Ascending aorta (tissue), 2 donors: ENCODE results near the gene RASGRF1. TPM values are rescaled to one million over a fixed set of nuclear protein-coding genes. Genes with fewer than 3 reads are reported as not detected.

Experiments used
- DNase-seq, 2 donors: peaks; one replicate each; pipeline ENCODE4 v3.0.0-alpha.2; 2019; ENCODE audit warnings: low spot score in 2 of 2
- H3K27ac ChIP-seq, 2 donors: fragments of 200-600 bp; sonication (generic); one replicate each; pipeline ENCODE4 v1.5.1; 2016 to 2017; ENCODE audit warnings: mild to moderate bottlenecking in 1 of 2
- H3K27me3 ChIP-seq: fragments of 200-600 bp; sonication (generic); one replicate; pipeline ENCODE4 v1.5.1; 2017
- H3K36me3 ChIP-seq, 2 donors: fragments of 200-600 bp; sonication (generic); one replicate each; pipeline ENCODE4 v1.5.1; 2016
- H3K4me1 ChIP-seq, 2 donors: fragments of 200-600 bp; sonication (generic); one replicate each; pipeline ENCODE4 v1.5.1; 2016 to 2017; ENCODE audit warnings: mild to moderate bottlenecking in 1 of 2
- H3K4me3 ChIP-seq, 2 donors: fragments of 200-600 bp; sonication (generic); one replicate each; pipeline ENCODE4 v1.5.1; 2016 to 2017; ENCODE audit warnings: mild to moderate bottlenecking in 1 of 2
- H3K9me3 ChIP-seq, 2 donors: fragments of 200-600 bp; sonication (generic); one replicate each; pipeline ENCODE4 v1.5.1; 2016
- CTCF ChIP-seq, 3 experiments: fragments of 200-600 bp in 2 of 3; fragments of 450-650 bp in 1 of 3; sonication (generic) in 2 of 3; IDR thresholded peaks; one replicate each; pipeline ENCODE4 v1.5.1; 2016 to 2019; ENCODE audit warnings: antibody characterized with exemption in 3 of 3, mild to moderate bottlenecking in 1 of 3, moderate library complexity in 1 of 3
- intact Hi-C: fragments of 100-400 bp; cut with DNase I; formaldehyde crosslinking; loops from one replicate; pipeline ENCODE4 v1.15.1; 2023
- total RNA-seq: library from RNA; depleted of rRNA; stranded (reverse); fragments of >200 nt; gene quantifications from one replicate; pipeline ENCODE4 v1.1.0, GENCODE V29; 2016

The RASGRF1 gene
- not detected for total RNA-seq

GRCh38 chr15:79090487-79091203 is at the start of gene RASGRF1:
RASGRF1 (minus strand) TSS chr15:79090780; CDS start chr15:79090498, 282 bp downstream.
- peaks cover 8 to 12% of the 10 kb centered on the region in 2 donors for H3K4me1 ChIP-seq
- peaks cover 14% of the 10 kb centered on the region for H3K27me3 ChIP-seq
- DNase-seq: peak in 1 of 2 donors; percentile 33
- no peak for TF ChIP-seq CTCF (IDR thresholded peaks at IDR 0.05)
- H3K36me3 ChIP-seq: no peaks in the 10 kb centered on the region
- peak within 1 kb of the TSS in 1 of 2 donors; percentile 34 for H3K4me3 ChIP-seq
- H3K9me3 ChIP-seq: no peaks in the 10 kb centered on the region
- H3K27ac ChIP-seq: no peak within 1 kb of the TSS
- intact Hi-C loops: no loop called here

- no peak overlapping the region for H3K4me3 ChIP-seq
- TF ChIP-seq CTCF (IDR thresholded peaks at IDR 0.05): no peak
- no peaks in the 10 kb centered on the region for H3K27me3 ChIP-seq
- no peaks in the 10 kb centered on the region for H3K4me1 ChIP-seq
- H3K27ac ChIP-seq: no peak overlapping the region
- no peaks in the 10 kb centered on the region for H3K36me3 ChIP-seq
- intact Hi-C loops: no loop called here
- DNase-seq: no peak
- peaks cover 0 to under 1% of the 10 kb centered on the region in 2 donors for H3K9me3 ChIP-seq
Measured at GRCh38 chr15:79136434-79137046, 46.0 kb upstream of the RASGRF1 start.

- Histone ChIP-seq H3K4me3 (no peak overlapping the region), H3K9me3 (peaks cover 0 to 8% of the 10 kb centered on the region in 2 donors), H3K27ac (no peak overlapping the region), H3K36me3 (no peaks in the 10 kb centered on the region), H3K27me3 (no peaks in the 10 kb centered on the region), H3K4me1 (no peaks in the 10 kb centered on the region)
- DNase-seq: no peak
- no peak for TF ChIP-seq CTCF (IDR thresholded peaks at IDR 0.05)
- intact Hi-C loops: no loop called here
Measured at GRCh38 chr15:79133309-79133708, 42.7 kb upstream of the RASGRF1 start.

GRCh38 chr15:79132770-79133169 is 42.2 kb upstream of the RASGRF1 start:
- H3K27ac ChIP-seq: no peak overlapping the region
- peaks cover 0 to 8% of the 10 kb centered on the region in 2 donors for H3K9me3 ChIP-seq
- no peaks in the 10 kb centered on the region for H3K4me1 ChIP-seq
- TF ChIP-seq CTCF (IDR thresholded peaks at IDR 0.05): no peak
- intact Hi-C loops: no loop called here
- no peak overlapping the region for H3K4me3 ChIP-seq
- DNase-seq: no peak
- no peaks in the 10 kb centered on the region for H3K36me3 ChIP-seq
- H3K27me3 ChIP-seq: no peaks in the 10 kb centered on the region

- intact Hi-C loops: no loop called here
- no peak overlapping the region for H3K27ac ChIP-seq
- TF ChIP-seq CTCF (IDR thresholded peaks at IDR 0.05): no peak
- H3K4me1 ChIP-seq: no peaks in the 10 kb centered on the region
- no peaks in the 10 kb centered on the region for H3K27me3 ChIP-seq
- DNase-seq: no peak
- H3K4me3 ChIP-seq: no peak overlapping the region
- H3K9me3 ChIP-seq: peaks cover 0 to 8% of the 10 kb centered on the region in 2 donors
- no peaks in the 10 kb centered on the region for H3K36me3 ChIP-seq
Measured at GRCh38 chr15:79132361-79132760, 41.8 kb upstream of the RASGRF1 start.
